ENCODE data around the gene PIH1D1.

DNA sequence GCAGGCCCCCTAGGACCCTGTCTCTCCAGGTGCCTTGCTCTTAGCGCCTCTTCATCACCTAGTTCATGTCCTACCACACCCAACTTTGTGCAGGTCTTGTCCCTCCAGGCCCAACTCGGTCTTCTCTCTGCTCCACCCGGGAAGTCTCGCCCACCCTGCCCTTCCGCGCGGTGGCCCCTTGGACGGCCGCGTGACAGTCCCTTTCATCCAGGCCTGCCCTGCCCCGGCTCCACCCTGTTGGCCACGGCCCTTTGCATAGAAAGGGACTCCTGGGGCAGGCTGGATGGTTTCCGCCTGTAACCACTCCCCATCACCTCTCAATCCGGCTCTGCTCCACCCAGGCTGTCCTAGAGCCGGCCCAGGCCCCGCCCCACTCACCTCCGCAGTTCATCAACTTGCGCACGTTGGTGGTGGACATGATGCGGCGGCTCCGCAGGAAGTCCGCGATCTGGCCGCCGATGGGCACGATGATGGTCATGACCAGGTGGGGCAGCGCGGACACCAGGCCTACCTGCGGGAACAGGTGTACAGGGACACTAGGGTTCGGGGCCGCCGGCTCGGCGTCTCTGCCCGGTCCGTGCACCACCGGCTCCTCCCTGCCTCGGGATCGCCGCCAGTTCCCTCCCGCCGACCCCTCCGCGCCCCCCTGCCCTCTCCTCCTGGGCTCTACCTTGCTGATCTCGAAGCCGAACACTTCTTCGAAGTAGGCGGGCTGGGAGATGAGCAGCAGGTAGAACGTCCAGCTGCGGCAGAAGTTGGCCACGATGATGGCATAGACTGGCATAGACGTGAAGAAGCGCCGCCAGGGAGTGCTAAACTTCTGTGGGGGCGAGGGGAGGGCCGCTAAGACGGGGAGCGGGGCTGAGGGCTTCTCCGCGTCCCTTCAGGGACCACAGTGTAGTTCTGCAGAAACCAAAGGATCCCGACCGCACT is 19.2 kb downstream of the PIH1D1 start:
- TF ChIP-seq, protein P1, sequence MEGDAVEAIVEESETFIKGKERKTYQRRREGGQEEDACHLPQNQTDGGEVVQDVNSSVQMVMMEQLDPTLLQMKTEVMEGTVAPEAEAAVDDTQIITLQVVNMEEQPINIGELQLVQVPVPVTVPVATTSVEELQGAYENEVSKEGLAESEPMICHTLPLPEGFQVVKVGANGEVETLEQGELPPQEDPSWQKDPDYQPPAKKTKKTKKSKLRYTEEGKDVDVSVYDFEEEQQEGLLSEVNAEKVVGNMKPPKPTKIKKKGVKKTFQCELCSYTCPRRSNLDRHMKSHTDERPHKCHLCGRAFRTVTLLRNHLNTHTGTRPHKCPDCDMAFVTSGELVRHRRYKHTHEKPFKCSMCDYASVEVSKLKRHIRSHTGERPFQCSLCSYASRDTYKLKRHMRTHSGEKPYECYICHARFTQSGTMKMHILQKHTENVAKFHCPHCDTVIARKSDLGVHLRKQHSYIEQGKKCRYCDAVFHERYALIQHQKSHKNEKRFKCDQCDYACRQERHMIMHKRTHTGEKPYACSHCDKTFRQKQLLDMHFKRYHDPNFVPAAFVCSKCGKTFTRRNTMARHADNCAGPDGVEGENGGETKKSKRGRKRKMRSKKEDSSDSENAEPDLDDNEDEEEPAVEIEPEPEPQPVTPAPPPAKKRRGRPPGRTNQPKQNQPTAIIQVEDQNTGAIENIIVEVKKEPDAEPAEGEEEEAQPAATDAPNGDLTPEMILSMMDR (conservative IDR thresholded peaks at IDR 0.05; ENCODE audit: low read depth, low read length) = no peak
- TF ChIP-seq EZH2 (IDR thresholded peaks at IDR 0.05; ENCODE audit: borderline replicate concordance, low read depth, low read length, poor library complexity, severe bottlenecking) = no peak
